Neural cell (in vitro differentiated cells): ENCODE results near the gene TM9SF4. TPM values are rescaled to one million over a fixed set of nuclear protein-coding genes. Genes with fewer than 3 reads are reported as not detected.

ENCODE experiments used
- H2AFZ ChIP-seq: fragments of 200-600, 300-800 bp; sonication (generic), shearing (Covaris generic); 2 replicates; pipeline ENCODE4 v1.6.0; 2014; ENCODE audit warnings: low read depth, mild to moderate bottlenecking, antibody characterized with exemption, low read length, moderate library complexity
- H3F3A ChIP-seq: fragments of 200-600 bp; shearing (Covaris generic); 2 replicates; pipeline ENCODE4 v1.6.1; 2016; ENCODE audit warnings: mild to moderate bottlenecking, moderate library complexity, mixed read lengths, antibody characterized with exemption, low read length; ENCODE audit not compliant: insufficient read depth, poor library complexity, severe bottlenecking
- H3K27ac ChIP-seq: fragments of 200-600, 300-800 bp; sonication (generic), shearing (Covaris generic); 2 replicates; pipeline ENCODE4 v1.5.1; 2014; ENCODE audit warnings: mild to moderate bottlenecking, low read length, moderate library complexity
- H3K27me3 ChIP-seq: fragments of 300-800, 200-600 bp; sonication (generic), shearing (Covaris generic); 2 replicates; pipeline ENCODE4 v1.6.0; 2014; ENCODE audit warnings: mild to moderate bottlenecking, low read depth, low read length, moderate library complexity; ENCODE audit not compliant: insufficient read depth
- H3K36me3 ChIP-seq: fragments of 300-800, 200-600 bp; sonication (generic), shearing (Covaris generic); 2 replicates; pipeline ENCODE4 v1.5.1; 2014; ENCODE audit warnings: mild to moderate bottlenecking, antibody characterized with exemption, low read length, moderate library complexity; ENCODE audit not compliant: insufficient read depth
- H3K4me2 ChIP-seq: fragments of 300-800, 200-600 bp; sonication (generic), shearing (Covaris generic); 2 replicates; pipeline ENCODE4 v1.6.0; 2014; ENCODE audit warnings: mild to moderate bottlenecking, low read length
- H3K4me3 ChIP-seq: fragments of 300-800, 200-600 bp; sonication (generic), shearing (Covaris generic); 2 replicates; pipeline ENCODE4 v1.5.1; 2014; ENCODE audit warnings: mild to moderate bottlenecking, low read length, moderate library complexity
- H3K79me2 ChIP-seq: fragments of 200-600 bp; shearing (Covaris generic); replicated peaks from 2 replicates; pipeline ENCODE4 v1.6.0; 2014; ENCODE audit warnings: mild to moderate bottlenecking, low read length, moderate library complexity; ENCODE audit not compliant: insufficient read depth
- H3K9ac ChIP-seq: fragments of 300-800, 200-600 bp; sonication (generic), shearing (Covaris generic); 2 replicates; pipeline ENCODE4 v1.6.1; 2016; ENCODE audit warnings: mild to moderate bottlenecking, low read length, mixed read lengths
- H3K9me2 ChIP-seq: fragments of 200-600 bp; shearing (Covaris generic); 2 replicates; pipeline ENCODE4 v1.6.1; 2016; ENCODE audit warnings: mild to moderate bottlenecking, low read length, mixed read lengths; ENCODE audit not compliant: insufficient read depth
- H3K9me3 ChIP-seq: fragments of 200-600, 300-800 bp; sonication (generic), shearing (Covaris generic); 2 replicates; pipeline ENCODE4 v1.6.1; 2016; ENCODE audit warnings: mild to moderate bottlenecking, mixed run types, low read length, moderate library complexity, mixed read lengths
- H4K20me1 ChIP-seq: fragments of 200-600 bp; shearing (Covaris generic); 2 replicates; pipeline ENCODE4 v1.6.1; 2016; ENCODE audit warnings: mild to moderate bottlenecking, mixed run types; ENCODE audit not compliant: insufficient read depth
- CTCF ChIP-seq: fragments of 450-650 bp; IDR thresholded peaks from 2 replicates; pipeline ENCODE4 v1.5.1; 2014; ENCODE audit warnings: antibody characterized with exemption, mild to moderate bottlenecking, moderate library complexity; ENCODE audit not compliant: poor library complexity, severe bottlenecking
- EP300 ChIP-seq: fragments of 450-650 bp; conservative IDR thresholded peaks from 2 replicates; pipeline ENCODE4 v1.6.1; 2014; ENCODE audit warnings: antibody characterized with exemption, mild to moderate bottlenecking, moderate library complexity; ENCODE audit not compliant: poor library complexity, severe bottlenecking
- EZH2 ChIP-seq: fragments of 200-600, 300-800 bp; shearing (Covaris generic), sonication (generic); IDR thresholded peaks from 2 replicates; pipeline ENCODE4 v1.6.1; 2014; ENCODE audit warnings: antibody characterized with exemption, low read length, borderline replicate concordance, mild to moderate bottlenecking; ENCODE audit not compliant: insufficient read depth, poor library complexity, severe bottlenecking
- MXI1 ChIP-seq: fragments of 450-650 bp; conservative IDR thresholded peaks from 2 replicates; pipeline ENCODE4 v1.6.1; 2014; ENCODE audit warnings: antibody characterized with exemption, mild to moderate bottlenecking; ENCODE audit not compliant: poor library complexity, severe bottlenecking
- POLR2AphosphoS5 ChIP-seq: IDR thresholded peaks from 2 replicates; pipeline ENCODE4 v1.6.1; 2012
- RAD21 ChIP-seq: fragments of 450-650 bp; conservative IDR thresholded peaks from 2 replicates; pipeline ENCODE4 v1.6.1; 2014; ENCODE audit warnings: antibody characterized with exemption, mild to moderate bottlenecking, moderate library complexity
- REST ChIP-seq: IDR thresholded peaks from 2 replicates; pipeline ENCODE4 v1.6.1; 2012; ENCODE audit warnings: borderline replicate concordance
- SMC3 ChIP-seq: fragments of 450-650 bp; conservative IDR thresholded peaks from 2 replicates; pipeline ENCODE4 v1.6.1; 2014; ENCODE audit warnings: antibody characterized with exemption, mild to moderate bottlenecking, moderate library complexity; ENCODE audit not compliant: poor library complexity
- TAF1 ChIP-seq: IDR thresholded peaks from 2 replicates; pipeline ENCODE4 v1.6.1; 2012; ENCODE audit warnings: low read depth
- polyA plus RNA-seq: library from polyadenylated mRNA; depleted of rRNA; stranded (reverse); fragments of >200 nt; gene quantifications from 2 replicates; pipeline ENCODE4 v1.2.3, GENCODE V29; 2014

Gene TM9SF4
- polyA plus RNA-seq, 1 donor from 2014 or later: 18.3 TPM

GRCh38 chr20:32078791-32079190 lies 30.7 kb upstream of the TM9SF4 start:
- Histone ChIP-seq H3K4me2 (no peak overlapping the region), H4K20me1 (no peaks in the 10 kb centered on the region), H3K9ac (no peak overlapping the region), H3K9me3 (no peaks in the 10 kb centered on the region), H3F3A (no peaks in the 10 kb centered on the region), H3K9me2 (no peaks in the 10 kb centered on the region), H3K36me3 (no peaks in the 10 kb centered on the region), H3K4me3 (no peak overlapping the region), H2AFZ (no peak overlapping the region), H3K27me3 (no peaks in the 10 kb centered on the region), H3K79me2 (no peaks in the 10 kb centered on the region), H3K27ac (no peak overlapping the region)
- TF ChIP-seq EP300: no peak
- no peak for TF ChIP-seq MXI1
- no peak for TF ChIP-seq SMC3
- TF ChIP-seq POLR2AphosphoS5: no peak
- TF ChIP-seq CTCF: no peak
- TF ChIP-seq EZH2: no peak
- TF ChIP-seq REST: no peak
- no peak for TF ChIP-seq TAF1
- no peak for TF ChIP-seq RAD21

- H2AFZ ChIP-seq: no peak overlapping the region
- H3K27ac ChIP-seq: no peak overlapping the region
- H3K79me2 ChIP-seq: no peaks in the 10 kb centered on the region
- H3K9me3 ChIP-seq: no peaks in the 10 kb centered on the region
- H3K4me2 ChIP-seq: no peak overlapping the region
- H3K27me3 ChIP-seq: no peaks in the 10 kb centered on the region
- H3K9me2 ChIP-seq: no peaks in the 10 kb centered on the region
- no peaks in the 10 kb centered on the region for H4K20me1 ChIP-seq
- no peaks in the 10 kb centered on the region for H3K36me3 ChIP-seq
- no peak overlapping the region for H3K9ac ChIP-seq
- H3K4me3 ChIP-seq: no peak overlapping the region
- TF ChIP-seq MXI1: no peak
- no peak for TF ChIP-seq RAD21
- no peak for TF ChIP-seq POLR2AphosphoS5
- no peak for TF ChIP-seq SMC3
- no peak for TF ChIP-seq REST
- no peak for TF ChIP-seq CTCF
- no peak for TF ChIP-seq EP300
- TF ChIP-seq EZH2: no peak
- no peak for TF ChIP-seq TAF1
- H3F3A ChIP-seq: no peaks in the 10 kb centered on the region
Measured at GRCh38 chr20:32079655-32080109, 29.8 kb upstream of the TM9SF4 start.
